ENCODE results near the gene CYP2A6.

Gene CYP2A6

GRCh38 chr19:40803857-40804782 lies 46.1 kb downstream of the CYP2A6 start:
- H3K4me3 ChIP-seq (ENCODE audit: low read depth in 1 of 2, low read length in 1 of 2) = peak overlapping the region; percentile 91 to 96
- peaks cover 74 to 82% of the 10 kb centered on the region in 2 experiments for H3K4me1 ChIP-seq (ENCODE audit: control insufficient read depth in 1 of 2, insufficient read depth in 1 of 2, low read depth in 1 of 2, low read length in 1 of 2)
- peak overlapping the region; percentile 96 for H3K27ac ChIP-seq
- TF ChIP-seq, protein P1, sequence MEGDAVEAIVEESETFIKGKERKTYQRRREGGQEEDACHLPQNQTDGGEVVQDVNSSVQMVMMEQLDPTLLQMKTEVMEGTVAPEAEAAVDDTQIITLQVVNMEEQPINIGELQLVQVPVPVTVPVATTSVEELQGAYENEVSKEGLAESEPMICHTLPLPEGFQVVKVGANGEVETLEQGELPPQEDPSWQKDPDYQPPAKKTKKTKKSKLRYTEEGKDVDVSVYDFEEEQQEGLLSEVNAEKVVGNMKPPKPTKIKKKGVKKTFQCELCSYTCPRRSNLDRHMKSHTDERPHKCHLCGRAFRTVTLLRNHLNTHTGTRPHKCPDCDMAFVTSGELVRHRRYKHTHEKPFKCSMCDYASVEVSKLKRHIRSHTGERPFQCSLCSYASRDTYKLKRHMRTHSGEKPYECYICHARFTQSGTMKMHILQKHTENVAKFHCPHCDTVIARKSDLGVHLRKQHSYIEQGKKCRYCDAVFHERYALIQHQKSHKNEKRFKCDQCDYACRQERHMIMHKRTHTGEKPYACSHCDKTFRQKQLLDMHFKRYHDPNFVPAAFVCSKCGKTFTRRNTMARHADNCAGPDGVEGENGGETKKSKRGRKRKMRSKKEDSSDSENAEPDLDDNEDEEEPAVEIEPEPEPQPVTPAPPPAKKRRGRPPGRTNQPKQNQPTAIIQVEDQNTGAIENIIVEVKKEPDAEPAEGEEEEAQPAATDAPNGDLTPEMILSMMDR (IDR thresholded peaks at IDR 0.05) = peak; percentile 21
- H3K9me3 ChIP-seq = no peaks in the 10 kb centered on the region
- peaks cover 81% of the 10 kb centered on the region for H3K36me3 ChIP-seq
- H3K27me3 ChIP-seq = no peaks in the 10 kb centered on the region

GRCh38 chr19:40803170-40803856 lies 46.9 kb downstream of the CYP2A6 start:
- no peaks in the 10 kb centered on the region for H3K9me3 ChIP-seq
- TF ChIP-seq, protein P1 (IDR thresholded peaks at IDR 0.05) = no peak
- H3K36me3 ChIP-seq = peaks cover 73% of the 10 kb centered on the region
- H3K4me1 ChIP-seq (ENCODE audit: control insufficient read depth in 1 of 2, insufficient read depth in 1 of 2, low read depth in 1 of 2, low read length in 1 of 2) = peaks cover 75 to 80% of the 10 kb centered on the region in 2 experiments
- H3K27ac ChIP-seq = peak overlapping the region; percentile 96
- H3K4me3 ChIP-seq (ENCODE audit: low read depth in 1 of 2, low read length in 1 of 2) = peak overlapping the region; percentile 91 to 96
- no peaks in the 10 kb centered on the region for H3K27me3 ChIP-seq

- H3K27ac ChIP-seq = peak overlapping the region; percentile 96
- TF ChIP-seq, protein P1 (IDR thresholded peaks at IDR 0.05) = no peak
- no peaks in the 10 kb centered on the region for H3K27me3 ChIP-seq
- H3K9me3 ChIP-seq = no peaks in the 10 kb centered on the region
- H3K4me1 ChIP-seq (ENCODE audit: control insufficient read depth in 1 of 2, insufficient read depth in 1 of 2, low read depth in 1 of 2, low read length in 1 of 2) = peaks cover 82 to 88% of the 10 kb centered on the region in 2 experiments
- peak overlapping the region; percentile 91 to 96 for H3K4me3 ChIP-seq (ENCODE audit: low read depth in 1 of 2, low read length in 1 of 2)
- H3K36me3 ChIP-seq = peaks cover 65% of the 10 kb centered on the region
Measured at GRCh38 chr19:40802300-40803169, 47.7 kb downstream of the CYP2A6 start.

DNA sequence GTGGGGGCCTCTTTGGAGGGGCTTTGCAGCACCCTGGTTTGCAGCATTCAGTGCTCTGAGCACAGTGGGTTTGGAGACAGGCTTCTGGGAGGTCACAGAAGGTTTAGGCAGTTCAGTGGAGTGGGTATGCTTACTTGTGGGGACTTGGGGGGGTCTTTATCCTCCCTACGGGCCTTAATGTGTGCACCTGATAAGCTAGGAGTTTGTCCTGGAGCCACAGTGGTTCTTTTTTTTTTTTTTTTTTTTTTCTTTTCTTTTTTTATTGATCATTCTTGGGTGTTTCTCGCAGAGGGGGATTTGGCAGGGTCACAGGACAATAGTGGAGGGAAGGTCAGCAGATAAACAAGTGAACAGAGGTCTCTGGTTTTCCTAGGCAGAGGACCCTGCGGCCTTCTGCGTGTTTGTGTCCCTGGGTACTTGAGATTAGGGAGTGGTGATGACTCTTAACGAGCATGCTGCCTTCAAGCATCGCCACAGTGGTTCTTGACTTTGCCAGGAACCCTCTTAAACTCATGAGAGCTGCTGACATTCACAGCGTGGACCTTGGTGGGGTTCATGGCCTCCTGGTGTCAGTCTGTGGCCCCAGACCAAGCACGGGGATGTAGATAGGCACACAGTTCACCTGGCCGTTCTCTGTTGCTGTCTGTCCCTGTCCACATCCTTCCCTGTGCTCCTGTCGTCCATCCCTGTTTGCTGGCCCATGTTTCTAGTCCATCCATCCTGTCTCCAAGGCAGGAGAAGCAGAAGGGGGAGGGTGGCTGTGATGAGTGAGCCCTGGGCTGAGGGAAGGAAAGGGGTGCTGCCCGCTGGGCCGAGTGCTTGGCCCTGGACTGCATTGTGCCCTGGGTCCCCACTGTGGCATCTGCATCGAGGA lies 48.6 kb downstream of the CYP2A6 start:
- H3K4me1 ChIP-seq (ENCODE audit: control insufficient read depth in 1 of 2, insufficient read depth in 1 of 2, low read depth in 1 of 2, low read length in 1 of 2) = peaks cover 77 to 80% of the 10 kb centered on the region in 2 experiments
- H3K9me3 ChIP-seq = no peaks in the 10 kb centered on the region
- peak overlapping the region; percentile 96 for H3K27ac ChIP-seq
- TF ChIP-seq, protein P1 (IDR thresholded peaks at IDR 0.05) = no peak
- H3K4me3 ChIP-seq (ENCODE audit: low read depth in 1 of 2, low read length in 1 of 2) = peak overlapping the region; percentile 91 to 96
- peaks cover 62% of the 10 kb centered on the region for H3K36me3 ChIP-seq
- H3K27me3 ChIP-seq = no peaks in the 10 kb centered on the region

All from neutrophil (primary cell).